HepG2 (cell line): ENCODE results near the gene ZBTB46. TPM values are rescaled to one million over a fixed set of nuclear protein-coding genes. Genes with fewer than 3 reads are reported as not detected.

Experiments
- CCDC6 ChIP-seq: sonication (generic); formaldehyde crosslinking; IDR thresholded peaks from 2 replicates; pipeline ENCODE4 v1.8.1; 2022; ENCODE audit warnings: mild to moderate bottlenecking, missing genetic modification reagents, moderate library complexity
- JUNB ChIP-seq: sonication (generic); formaldehyde crosslinking; IDR thresholded peaks from 2 replicates; pipeline ENCODE4 v1.8.0; 2022; ENCODE audit warnings: missing genetic modification reagents, mild to moderate bottlenecking, borderline replicate concordance
- MAF1 ChIP-seq: sonication (generic); formaldehyde crosslinking; IDR thresholded peaks from 2 replicates; pipeline ENCODE4 v1.5.0; 2020; ENCODE audit warnings: missing genetic modification reagents, borderline replicate concordance
- MAFK ChIP-seq, 2 experiments: IDR thresholded peaks in 1 of 2; conservative IDR thresholded peaks in 1 of 2; 2 replicates each; pipeline ENCODE4 v1.6.1; 2011; ENCODE audit warnings: improper control_type of control experiment in 2 of 2, low read length in 2 of 2
- MLLT10 ChIP-seq: sonication (generic); formaldehyde crosslinking; IDR thresholded peaks from 2 replicates; pipeline ENCODE4 v1.4.0; 2020; ENCODE audit warnings: missing genetic modification reagents
- MTA1 ChIP-seq: sonication (generic); formaldehyde crosslinking; IDR thresholded peaks from 2 replicates; pipeline ENCODE4 v1.4.0; 2020; ENCODE audit warnings: missing genetic modification reagents, mild to moderate bottlenecking, borderline replicate concordance
- NFKB2 ChIP-seq: sonication (generic); formaldehyde crosslinking; IDR thresholded peaks from 2 replicates; pipeline ENCODE4 v1.4.0; 2020; ENCODE audit warnings: missing genetic modification reagents, borderline replicate concordance
- RARA ChIP-seq: IDR thresholded peaks from 2 replicates; pipeline ENCODE4 v1.6.1; 2016; ENCODE audit warnings: missing genetic modification reagents, missing compliant biosample characterization
- SRSF9 ChIP-seq: fragments of 200-400 bp; formaldehyde crosslinking; IDR thresholded peaks from 2 replicates; pipeline ENCODE4 v1.6.1; 2018; ENCODE audit warnings: borderline replicate concordance, mild to moderate bottlenecking, low read depth, low read length; ENCODE audit not compliant: insufficient read depth, poor library complexity, severe bottlenecking
- TOPORS ChIP-seq: sonication (generic); formaldehyde crosslinking; IDR thresholded peaks from 2 replicates; pipeline ENCODE4 v1.8.0; 2023; ENCODE audit warnings: mild to moderate bottlenecking, missing genetic modification reagents
- ZFP62 ChIP-seq: sonication (generic); formaldehyde crosslinking; IDR thresholded peaks from 2 replicates; pipeline ENCODE4 v1.4.0; 2020; ENCODE audit warnings: missing genetic modification reagents
- ZNF12 ChIP-seq: sonication (generic); formaldehyde crosslinking; IDR thresholded peaks from 2 replicates; pipeline ENCODE4 v1.5.0; 2020; ENCODE audit warnings: missing genetic modification reagents
- ZNF264 ChIP-seq: sonication (generic); formaldehyde crosslinking; IDR thresholded peaks from 2 replicates; pipeline ENCODE4 v1.4.0; 2020; ENCODE audit warnings: missing genetic modification reagents
- ZNF343 ChIP-seq: sonication (generic); formaldehyde crosslinking; IDR thresholded peaks from 2 replicates; pipeline ENCODE4 v1.4.0; 2020; ENCODE audit warnings: mild to moderate bottlenecking, missing genetic modification reagents
- ZNF354B ChIP-seq: sonication (generic); formaldehyde crosslinking; IDR thresholded peaks from 2 replicates; pipeline ENCODE4 v1.8.0; 2022; ENCODE audit warnings: mild to moderate bottlenecking, missing genetic modification reagents
- ZNF431 ChIP-seq: sonication (generic); formaldehyde crosslinking; IDR thresholded peaks from 2 replicates; pipeline ENCODE4 v1.9.0; 2022; ENCODE audit warnings: missing genetic modification reagents, low read depth, mild to moderate bottlenecking, borderline replicate concordance
- ZNF7 ChIP-seq: IDR thresholded peaks from 2 replicates; pipeline ENCODE4 v1.6.1; 2016; ENCODE audit warnings: missing biosample characterization, missing genetic modification reagents
- ZNF788 ChIP-seq: sonication (generic); formaldehyde crosslinking; IDR thresholded peaks from 2 replicates; pipeline ENCODE4 v1.5.0; 2020; ENCODE audit warnings: mild to moderate bottlenecking, missing genetic modification reagents, borderline replicate concordance
- polyA plus RNA-seq, 8 experiments: library from polyadenylated mRNA; depleted of rRNA in 3 of 8; stranded (reverse) in 7 of 8; unstranded in 1 of 8; fragments of >200 nt; fragmentation: Illumina TruSeq in 4 of 8; extraction: Trizol in 4 of 8; gene quantifications; 2 replicates each; pipeline versions ENCODE4 v1.2.1 to v1.2.3, GENCODE V29; 2011 to 2016; ENCODE audit warnings: low read depth in 4 of 8, missing spikeins in 1 of 8, mixed read lengths in 1 of 8; ENCODE audit not compliant: insufficient read depth in 1 of 8
- total RNA-seq, 5 experiments: library from RNA; depleted of rRNA; stranded (reverse); fragments of >200 nt; fragmentation: Illumina TruSeq; extraction: Trizol; gene quantifications; 2 replicates each; pipeline ENCODE4 v1.2.3, GENCODE V29; 2016; ENCODE audit warnings: low read depth in 1 of 5
- TF ChIP-seq, protein P1 (sequence below): sonication (generic); formaldehyde crosslinking; IDR thresholded peaks from 2 replicates; pipeline ENCODE4 v1.4.0; 2020; ENCODE audit warnings: mild to moderate bottlenecking, missing genetic modification reagents
- TF ChIP-seq, protein P2 (sequence below): sonication (generic); formaldehyde crosslinking; IDR thresholded peaks from 2 replicates; pipeline ENCODE4 v1.4.0; 2020; ENCODE audit warnings: mild to moderate bottlenecking, missing genetic modification reagents
- TF ChIP-seq, protein P3 (sequence below): sonication (generic); formaldehyde crosslinking; IDR thresholded peaks from 2 replicates; pipeline ENCODE4 v1.8.0; 2022; ENCODE audit warnings: missing genetic modification reagents, mild to moderate bottlenecking, moderate library complexity, borderline replicate concordance
- TF ChIP-seq, protein P4 (sequence below): IDR thresholded peaks from 2 replicates; pipeline ENCODE4 v1.4.0; 2020; ENCODE audit warnings: mild to moderate bottlenecking, missing genetic modification reagents

ZBTB46 gene
- total and polyA plus RNA-seq, 2 of the 13 experiments (the other 11 are each of a cell fraction or from before 2014, with no cell fraction given) = 1.6 to 13.5 TPM

DNA sequence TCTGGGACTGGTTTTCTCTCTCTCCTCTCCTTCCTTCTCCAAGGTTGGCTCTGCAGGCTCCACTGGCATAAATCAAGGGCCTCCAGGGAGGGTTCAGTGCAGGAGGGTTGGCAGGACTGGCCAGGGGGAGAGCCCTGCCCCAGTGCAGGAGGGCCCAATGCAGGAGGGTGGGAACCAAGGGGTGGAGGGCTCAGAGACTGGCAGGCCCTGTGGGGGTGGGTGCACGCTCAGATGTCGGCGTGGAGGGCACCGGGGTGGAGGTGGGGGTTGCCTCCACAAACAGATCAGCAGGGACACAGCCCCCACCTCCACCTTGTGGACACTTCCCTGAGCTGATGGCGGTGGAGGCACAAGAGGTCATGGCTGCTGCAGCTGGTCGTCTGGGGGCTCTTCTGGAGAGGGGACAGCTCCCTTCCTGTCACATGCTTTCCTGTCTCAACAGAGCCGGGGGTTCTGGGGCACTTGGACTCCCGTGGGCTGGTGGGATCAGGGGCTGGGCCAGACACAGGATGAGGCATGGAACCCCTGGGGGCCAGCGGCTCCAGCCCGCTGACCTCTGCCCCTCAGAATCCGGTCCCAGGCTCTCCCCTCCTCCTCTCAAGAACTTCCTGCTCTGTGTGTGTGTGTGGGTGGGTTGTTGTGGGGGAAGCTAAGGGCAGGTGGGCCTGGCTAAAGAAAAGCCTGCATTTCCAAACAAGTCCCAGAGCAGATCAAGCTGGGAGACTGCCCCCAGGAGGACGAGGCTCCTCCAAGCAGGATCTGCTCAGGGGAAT, 27.5 kb upstream of the ZBTB46 start (continued):
- no peak for TF ChIP-seq JUNB (CRISPR knock-in tag)
- TF ChIP-seq, protein P1, sequence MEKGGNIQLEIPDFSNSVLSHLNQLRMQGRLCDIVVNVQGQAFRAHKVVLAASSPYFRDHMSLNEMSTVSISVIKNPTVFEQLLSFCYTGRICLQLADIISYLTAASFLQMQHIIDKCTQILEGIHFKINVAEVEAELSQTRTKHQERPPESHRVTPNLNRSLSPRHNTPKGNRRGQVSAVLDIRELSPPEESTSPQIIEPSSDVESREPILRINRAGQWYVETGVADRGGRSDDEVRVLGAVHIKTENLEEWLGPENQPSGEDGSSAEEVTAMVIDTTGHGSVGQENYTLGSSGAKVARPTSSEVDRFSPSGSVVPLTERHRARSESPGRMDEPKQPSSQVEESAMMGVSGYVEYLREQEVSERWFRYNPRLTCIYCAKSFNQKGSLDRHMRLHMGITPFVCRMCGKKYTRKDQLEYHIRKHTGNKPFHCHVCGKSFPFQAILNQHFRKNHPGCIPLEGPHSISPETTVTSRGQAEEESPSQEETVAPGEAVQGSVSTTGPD (CRISPR knock-in tag) = no peak
- TF ChIP-seq, protein P2, sequence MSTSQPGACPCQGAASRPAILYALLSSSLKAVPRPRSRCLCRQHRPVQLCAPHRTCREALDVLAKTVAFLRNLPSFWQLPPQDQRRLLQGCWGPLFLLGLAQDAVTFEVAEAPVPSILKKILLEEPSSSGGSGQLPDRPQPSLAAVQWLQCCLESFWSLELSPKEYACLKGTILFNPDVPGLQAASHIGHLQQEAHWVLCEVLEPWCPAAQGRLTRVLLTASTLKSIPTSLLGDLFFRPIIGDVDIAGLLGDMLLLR (CRISPR knock-in tag) = no peak
- peak; percentile 34; the same call in 1 of the 2 replicates for TF ChIP-seq ZNF7 (CRISPR knock-in tag)
- TF ChIP-seq MAF1 (CRISPR knock-in tag) = no peak
- TF ChIP-seq, protein P3, sequence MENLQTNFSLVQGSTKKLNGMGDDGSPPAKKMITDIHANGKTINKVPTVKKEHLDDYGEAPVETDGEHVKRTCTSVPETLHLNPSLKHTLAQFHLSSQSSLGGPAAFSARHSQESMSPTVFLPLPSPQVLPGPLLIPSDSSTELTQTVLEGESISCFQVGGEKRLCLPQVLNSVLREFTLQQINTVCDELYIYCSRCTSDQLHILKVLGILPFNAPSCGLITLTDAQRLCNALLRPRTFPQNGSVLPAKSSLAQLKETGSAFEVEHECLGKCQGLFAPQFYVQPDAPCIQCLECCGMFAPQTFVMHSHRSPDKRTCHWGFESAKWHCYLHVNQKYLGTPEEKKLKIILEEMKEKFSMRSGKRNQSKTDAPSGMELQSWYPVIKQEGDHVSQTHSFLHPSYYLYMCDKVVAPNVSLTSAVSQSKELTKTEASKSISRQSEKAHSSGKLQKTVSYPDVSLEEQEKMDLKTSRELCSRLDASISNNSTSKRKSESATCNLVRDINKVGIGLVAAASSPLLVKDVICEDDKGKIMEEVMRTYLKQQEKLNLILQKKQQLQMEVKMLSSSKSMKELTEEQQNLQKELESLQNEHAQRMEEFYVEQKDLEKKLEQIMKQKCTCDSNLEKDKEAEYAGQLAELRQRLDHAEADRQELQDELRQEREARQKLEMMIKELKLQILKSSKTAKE (CRISPR knock-in tag) = peak; percentile 55; the same call in 1 of the 2 replicates
- TF ChIP-seq ZNF431 (CRISPR knock-in tag) = peak; percentile 69; the same call in 1 of the 2 replicates
- no peak for TF ChIP-seq NFKB2 (CRISPR knock-in tag)
- TF ChIP-seq MTA1 (CRISPR knock-in tag) = peak; percentile 65; the same call in 1 of the 2 replicates
- no peak for TF ChIP-seq MLLT10
- TF ChIP-seq, protein P4, sequence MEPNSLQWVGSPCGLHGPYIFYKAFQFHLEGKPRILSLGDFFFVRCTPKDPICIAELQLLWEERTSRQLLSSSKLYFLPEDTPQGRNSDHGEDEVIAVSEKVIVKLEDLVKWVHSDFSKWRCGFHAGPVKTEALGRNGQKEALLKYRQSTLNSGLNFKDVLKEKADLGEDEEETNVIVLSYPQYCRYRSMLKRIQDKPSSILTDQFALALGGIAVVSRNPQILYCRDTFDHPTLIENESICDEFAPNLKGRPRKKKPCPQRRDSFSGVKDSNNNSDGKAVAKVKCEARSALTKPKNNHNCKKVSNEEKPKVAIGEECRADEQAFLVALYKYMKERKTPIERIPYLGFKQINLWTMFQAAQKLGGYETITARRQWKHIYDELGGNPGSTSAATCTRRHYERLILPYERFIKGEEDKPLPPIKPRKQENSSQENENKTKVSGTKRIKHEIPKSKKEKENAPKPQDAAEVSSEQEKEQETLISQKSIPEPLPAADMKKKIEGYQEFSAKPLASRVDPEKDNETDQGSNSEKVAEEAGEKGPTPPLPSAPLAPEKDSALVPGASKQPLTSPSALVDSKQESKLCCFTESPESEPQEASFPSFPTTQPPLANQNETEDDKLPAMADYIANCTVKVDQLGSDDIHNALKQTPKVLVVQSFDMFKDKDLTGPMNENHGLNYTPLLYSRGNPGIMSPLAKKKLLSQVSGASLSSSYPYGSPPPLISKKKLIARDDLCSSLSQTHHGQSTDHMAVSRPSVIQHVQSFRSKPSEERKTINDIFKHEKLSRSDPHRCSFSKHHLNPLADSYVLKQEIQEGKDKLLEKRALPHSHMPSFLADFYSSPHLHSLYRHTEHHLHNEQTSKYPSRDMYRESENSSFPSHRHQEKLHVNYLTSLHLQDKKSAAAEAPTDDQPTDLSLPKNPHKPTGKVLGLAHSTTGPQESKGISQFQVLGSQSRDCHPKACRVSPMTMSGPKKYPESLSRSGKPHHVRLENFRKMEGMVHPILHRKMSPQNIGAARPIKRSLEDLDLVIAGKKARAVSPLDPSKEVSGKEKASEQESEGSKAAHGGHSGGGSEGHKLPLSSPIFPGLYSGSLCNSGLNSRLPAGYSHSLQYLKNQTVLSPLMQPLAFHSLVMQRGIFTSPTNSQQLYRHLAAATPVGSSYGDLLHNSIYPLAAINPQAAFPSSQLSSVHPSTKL (CRISPR knock-in tag) = peak; percentile 60
- peak; percentile 22; the same call in 1 of the 2 replicates for TF ChIP-seq ZNF264 (CRISPR knock-in tag)
- TF ChIP-seq TOPORS (CRISPR knock-in tag) = peak; percentile 85
- peak; percentile 92 for TF ChIP-seq ZNF788 (CRISPR knock-in tag)
- TF ChIP-seq CCDC6 (CRISPR knock-in tag) = 0 out of 2 replicates have a peak, but pooled peaks have one; percentile 65
- TF ChIP-seq SRSF9 = no peak
- no peak for TF ChIP-seq ZNF12 (CRISPR knock-in tag)
- peak; percentile 71 for TF ChIP-seq RARA (CRISPR knock-in tag)
- no peak; the same call in 1 of the 2 replicates for TF ChIP-seq ZNF354B (CRISPR knock-in tag)
- no peak for TF ChIP-seq ZNF343 (CRISPR knock-in tag)
- TF ChIP-seq ZFP62 (CRISPR knock-in tag) = no peak
- no peak for TF ChIP-seq MAFK (conservative IDR thresholded peaks at IDR 0.05 in 1 of 2, IDR thresholded peaks at IDR 0.05 in 1 of 2; ENCODE audit: low read length in 2 of 2)
